NCI-H69 (cell line): ENCODE measurements around the gene SLC15A4.

Source experiments
- DNase-seq: peaks from one replicate; lab custom pipeline; 2025; lab: John Stamatoyannopoulos, UW

The SLC15A4 gene

DNA sequence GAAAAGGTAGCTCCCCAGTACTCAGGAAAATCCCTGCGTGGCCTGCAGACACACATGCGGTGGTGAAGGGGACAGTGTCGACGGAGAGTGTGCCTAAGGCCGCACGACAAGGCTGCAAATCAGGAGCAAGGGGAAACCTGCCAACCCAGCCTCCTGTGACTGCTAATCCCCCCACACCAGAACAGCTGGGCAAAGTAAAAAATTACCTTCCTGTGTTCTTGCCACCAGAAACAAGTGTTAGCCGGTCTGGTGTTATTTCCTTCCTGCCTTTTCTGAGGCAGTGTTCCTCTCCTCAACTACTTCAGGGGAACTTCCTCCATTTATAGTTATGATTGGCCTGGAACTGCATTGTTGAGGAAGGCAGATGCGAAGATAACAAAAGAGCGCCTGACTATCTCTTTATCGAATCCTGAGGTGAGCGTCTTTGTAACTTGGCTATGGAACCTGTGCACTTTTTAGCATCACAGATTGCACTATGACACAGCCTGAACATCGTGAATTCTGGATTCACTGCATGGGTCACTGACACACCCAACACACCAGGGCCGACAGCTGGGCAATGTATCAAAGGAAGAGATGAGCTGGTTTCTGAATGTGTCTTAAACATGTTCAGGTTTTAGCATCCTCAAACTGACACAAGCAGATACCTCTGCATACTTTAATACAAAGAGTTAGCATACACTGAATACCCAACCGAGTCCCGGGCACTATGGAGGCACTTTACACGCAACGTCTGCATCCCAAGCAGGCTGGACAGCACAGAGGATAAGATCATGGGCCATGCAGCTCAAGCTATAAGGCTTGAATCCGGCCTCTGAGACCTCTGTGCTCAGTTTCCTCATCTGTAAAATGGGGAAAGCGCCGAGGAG lies 28.9 kb downstream of the SLC15A4 start:
- no peak for DNase-seq

DNA sequence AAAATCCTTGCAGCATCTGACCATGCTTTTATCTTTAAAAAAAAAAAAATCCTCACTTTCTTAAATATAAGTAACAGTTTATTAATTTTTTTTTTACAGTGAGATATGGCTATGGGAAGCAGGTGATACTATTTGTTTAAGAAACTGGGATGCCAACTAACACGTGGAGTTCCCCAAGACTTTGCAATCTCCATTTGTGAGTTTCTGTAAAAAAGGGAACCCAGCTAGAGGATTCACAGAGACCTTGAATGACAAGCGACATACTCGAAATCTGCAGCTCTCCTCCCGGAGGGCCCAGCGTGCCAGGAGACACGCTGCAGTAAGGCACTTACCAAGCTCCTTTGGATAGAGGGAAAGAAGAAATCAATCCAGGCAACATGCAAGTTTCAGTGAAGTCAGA lies 30.1 kb downstream of the SLC15A4 start:
- no peak for DNase-seq

DNA sequence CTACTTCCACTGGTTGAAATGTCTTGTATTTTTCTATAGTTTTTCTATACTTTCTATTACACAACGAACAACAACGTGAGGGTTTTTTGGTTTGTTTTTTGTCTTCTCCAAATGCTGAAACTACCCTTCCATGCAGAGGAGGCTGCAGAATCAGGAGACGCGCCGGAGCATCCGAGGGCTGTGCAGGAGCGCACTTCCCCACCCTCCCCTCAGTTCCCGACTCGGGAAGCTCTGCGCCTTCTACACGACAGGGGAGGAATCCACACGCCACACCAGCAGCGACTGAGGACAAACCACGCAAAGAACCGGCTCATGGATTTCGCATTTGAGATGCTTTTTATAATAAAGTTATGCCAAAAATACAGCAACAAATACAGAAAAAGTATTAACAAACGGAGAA lies 30.9 kb downstream of the SLC15A4 start:
- no peak for DNase-seq

DNA sequence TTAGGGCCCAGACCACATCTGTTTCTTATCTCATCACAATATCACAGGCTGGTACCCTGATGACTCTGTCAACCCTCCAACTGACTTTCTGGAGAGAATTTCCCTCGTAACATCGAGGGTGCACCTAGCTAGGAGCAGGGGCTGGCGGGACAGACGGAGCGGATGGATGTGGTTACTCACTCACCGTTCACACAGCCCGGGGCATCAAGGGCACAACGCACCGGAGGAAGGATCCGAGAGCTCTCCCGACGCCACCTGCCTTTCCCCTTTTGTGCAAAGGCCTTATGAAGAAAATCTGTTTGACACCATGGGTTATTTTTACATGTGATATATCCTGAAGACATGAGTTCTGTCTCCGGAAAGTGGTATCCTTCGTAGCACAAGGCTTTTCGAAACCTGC lies 31.4 kb downstream of the SLC15A4 start:
- DNase-seq = no peak

DNA sequence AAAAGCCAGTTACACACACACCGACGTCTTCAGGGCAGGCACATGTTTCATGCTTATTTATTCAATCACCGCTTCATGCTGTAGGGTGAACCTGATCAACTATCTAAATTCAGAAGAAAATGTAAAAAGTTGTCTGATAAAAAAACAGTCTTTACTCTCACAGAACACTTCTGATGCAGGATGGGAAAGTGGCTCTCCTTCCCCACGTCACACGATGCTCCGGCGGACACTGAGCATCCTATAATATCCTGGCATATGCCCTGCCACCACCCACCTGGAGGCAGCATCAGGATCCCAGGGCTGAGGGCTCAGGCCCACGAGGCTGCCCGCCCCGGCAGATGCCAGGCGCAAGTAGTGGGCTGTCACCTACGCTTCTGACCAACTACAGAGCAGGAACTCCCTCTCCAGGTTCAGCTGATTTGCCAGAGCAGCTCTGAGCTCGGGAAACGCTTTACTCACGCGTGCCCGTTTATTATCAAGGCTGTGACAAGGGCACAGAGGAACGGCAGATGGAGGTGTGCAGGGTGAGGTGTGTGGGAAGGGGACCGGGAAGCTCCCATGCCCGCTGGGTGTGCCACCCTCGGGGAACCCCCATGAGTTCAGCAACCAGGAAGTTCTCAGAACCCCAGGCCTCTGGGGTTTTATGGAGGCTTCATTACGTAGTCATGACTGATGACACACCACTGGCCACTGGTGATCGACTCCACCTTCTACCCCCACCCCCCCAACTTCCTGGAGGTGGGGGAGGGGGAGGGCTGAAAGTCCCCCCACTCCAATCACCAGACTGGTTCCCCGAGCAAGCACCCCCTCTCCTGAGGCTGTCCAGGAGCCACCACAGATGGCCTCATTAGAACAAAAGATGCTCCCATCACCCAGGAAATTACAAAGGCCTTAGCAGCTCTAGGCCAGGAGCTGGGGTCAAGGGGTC lies 32.1 kb downstream of the SLC15A4 start:
- DNase-seq = no peak

DNA sequence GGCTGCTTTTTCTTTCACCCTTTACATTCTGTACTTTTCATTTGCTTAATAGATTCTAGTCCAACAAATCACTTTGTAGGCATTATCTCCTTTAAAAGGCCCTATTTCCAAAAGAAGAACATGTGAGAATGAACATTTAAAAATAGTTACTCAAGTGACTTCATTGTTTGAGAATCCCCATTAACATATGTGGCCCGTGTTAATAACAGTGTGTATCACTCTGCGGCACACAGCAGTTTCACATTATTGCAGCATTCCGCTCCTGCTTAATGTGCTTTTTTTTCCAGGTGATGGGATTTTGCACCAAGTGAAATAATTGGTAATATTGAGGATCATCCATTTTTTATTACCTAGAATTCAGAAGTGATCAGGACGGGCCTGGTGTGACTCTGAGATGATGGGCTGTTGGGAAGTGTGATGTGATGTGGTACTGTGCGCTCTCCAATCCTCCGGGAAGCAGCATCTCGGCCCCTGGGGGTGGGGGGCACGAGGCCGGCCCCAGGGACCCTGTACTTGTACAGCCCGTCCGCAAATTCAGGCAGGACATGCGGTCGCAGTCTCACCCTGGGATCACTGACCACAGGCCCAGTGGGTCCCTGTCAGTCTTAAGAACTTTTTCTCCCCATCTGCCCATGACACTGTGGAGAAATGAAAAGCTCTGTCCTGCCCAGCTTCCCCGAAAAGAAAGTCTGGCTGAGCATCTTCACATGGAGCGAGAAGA lies 32.9 kb downstream of the SLC15A4 start:
- DNase-seq = no peak

DNA sequence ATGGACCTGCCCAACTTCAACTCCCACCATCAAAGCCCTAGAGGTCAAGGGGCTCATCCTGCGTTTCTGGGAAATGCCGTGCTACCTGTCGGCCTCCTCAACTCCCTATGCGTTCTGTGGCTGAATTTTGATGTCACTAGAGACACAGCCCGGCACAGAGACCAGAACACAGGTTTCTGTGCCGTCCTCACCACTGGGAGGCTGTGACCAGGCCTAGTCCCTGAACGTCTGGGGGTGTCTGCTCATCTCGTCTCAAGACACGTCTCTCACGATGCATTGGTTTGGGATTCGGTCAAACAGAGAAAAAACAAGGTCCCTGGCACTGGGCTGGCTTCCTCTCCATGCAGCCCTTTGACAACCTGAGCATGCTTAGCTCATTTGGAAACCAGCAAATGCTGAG lies 33.5 kb downstream of the SLC15A4 start:
- DNase-seq = no peak

DNA sequence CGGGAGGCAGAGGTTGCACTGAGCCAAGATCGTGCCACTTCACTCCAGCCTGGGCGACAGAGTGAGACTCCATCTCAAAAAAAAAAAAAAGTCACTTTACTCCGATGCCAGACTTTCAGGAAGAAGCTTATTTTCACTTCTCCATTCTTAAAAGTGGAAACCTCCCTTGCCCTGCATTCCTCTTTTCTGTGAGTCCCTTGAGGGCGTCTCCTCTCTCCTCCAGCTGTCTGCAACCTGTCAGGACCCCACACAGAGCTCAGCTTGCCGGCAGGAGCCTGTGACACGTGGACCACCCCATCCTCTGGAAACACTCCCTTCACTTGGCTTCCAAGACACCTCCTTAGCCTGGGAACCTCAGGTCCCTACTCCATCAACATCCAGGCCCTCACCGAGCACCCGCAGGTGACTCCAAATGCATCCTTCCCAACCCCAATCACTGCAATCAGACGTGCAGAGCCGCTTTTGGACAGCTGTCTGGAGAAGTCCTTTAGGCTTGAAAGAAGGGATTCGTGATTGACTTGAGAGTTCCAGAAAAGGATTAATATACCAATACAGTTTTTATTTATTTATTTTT lies 34.3 kb downstream of the SLC15A4 start:
- DNase-seq = no peak

DNA sequence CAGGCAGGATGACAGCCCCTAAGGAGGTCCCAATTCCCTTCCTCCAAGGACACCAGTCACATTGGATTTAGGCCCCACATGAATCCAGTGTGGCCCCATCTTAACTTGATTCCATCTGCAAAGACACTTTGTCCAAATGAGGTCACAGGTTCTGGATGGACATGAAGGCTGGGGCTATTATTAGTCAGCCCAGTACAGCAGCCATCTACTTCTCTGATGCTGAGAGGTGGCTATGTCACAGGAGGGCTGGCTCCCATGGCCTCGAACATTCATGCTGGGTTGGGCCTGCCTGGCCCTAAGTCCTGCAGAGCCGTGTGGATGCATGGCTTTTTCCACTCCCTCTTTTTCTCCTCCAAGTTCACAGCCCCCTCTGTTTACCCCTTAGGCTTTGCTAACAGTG lies 35.9 kb downstream of the SLC15A4 start:
- no peak for DNase-seq

DNA sequence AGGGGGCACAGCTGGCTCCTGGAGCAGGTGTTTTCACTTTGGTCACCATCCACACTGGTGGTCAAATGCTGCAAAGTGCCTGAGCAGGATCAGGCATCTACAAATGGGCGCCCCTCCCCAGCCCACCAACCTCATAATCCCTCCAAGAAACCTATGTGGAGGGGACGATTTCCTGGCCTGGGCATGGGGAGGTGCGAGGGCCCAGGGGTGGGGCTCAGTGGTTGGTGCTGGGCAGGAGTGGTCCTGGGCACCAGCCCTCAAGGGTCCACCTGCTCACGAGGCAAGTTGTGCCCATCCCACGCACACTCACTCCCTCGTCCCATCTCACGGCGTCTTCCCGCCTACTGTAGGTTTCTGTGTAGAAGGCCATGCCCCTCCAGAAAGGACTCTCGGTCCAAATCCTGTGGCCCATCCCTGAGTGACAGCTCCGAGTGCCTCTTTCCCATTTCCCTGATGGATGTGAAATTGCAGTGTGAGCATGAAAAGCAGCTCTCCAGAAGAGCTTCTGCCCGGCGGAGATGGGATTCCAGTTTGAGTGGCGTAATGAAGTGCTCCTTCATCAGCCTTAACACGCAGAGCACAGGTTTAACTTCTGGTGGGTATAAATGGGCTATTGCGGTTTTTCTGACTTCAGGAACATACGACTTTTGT lies 36.9 kb downstream of the SLC15A4 start:
- no peak for DNase-seq

DNA sequence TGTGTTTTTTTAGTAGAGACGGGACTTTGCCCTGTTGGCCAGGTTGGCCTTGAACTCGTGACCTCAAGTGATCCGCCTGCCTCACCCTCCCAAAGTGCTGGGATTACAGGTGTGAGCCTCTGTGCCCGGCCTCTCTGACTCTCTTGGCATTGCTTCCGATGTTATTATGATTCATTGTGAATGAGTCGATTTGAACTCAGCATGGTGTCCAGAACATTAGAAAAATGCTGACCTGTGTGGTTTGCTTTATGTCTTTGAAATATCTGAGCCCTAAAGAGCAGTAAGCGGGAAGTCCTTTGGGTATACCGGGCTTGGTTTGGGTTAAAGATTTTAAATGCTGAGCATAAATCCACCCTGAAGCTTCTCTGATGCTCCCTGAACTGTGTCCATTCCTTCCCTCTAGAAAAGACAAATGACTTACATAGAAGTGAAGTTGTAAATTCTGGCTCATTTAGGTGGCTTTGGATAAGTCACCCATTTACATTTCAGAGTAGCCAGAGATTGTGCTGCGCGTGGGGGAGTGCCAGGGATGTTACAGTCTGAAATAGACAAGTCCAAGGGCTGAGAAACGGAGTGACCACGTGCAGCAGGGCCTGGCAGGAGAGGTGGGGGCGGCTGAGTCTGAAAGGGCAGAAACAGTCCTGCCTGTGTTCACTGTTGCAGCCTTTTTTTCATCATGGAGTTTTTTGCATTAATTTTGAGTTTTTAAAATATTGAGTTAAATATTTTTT lies 39.6 kb downstream of the SLC15A4 start:
- DNase-seq = no peak

DNA sequence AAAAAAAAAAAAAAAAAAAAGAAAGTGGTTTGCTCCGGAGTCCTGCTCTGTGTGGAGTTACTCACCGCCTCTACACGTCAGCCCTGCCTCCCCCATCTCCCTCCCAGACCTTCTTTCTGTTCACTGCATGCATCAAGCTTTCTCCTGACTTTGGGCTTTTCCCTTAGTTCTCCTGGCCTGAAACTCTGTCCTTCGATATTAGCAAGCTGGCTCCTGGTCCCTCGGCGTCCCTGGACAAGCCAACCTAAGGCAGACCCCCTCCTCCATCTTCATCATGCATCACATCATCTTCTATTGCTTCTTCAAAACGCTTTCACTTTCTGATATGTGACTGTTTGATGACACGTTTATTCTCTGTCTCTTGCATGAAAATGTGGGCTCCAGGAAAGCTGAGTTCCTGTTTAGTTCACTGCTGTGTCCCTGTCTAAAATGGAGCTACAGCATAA lies 40.6 kb downstream of the SLC15A4 start:
- no peak for DNase-seq

DNA sequence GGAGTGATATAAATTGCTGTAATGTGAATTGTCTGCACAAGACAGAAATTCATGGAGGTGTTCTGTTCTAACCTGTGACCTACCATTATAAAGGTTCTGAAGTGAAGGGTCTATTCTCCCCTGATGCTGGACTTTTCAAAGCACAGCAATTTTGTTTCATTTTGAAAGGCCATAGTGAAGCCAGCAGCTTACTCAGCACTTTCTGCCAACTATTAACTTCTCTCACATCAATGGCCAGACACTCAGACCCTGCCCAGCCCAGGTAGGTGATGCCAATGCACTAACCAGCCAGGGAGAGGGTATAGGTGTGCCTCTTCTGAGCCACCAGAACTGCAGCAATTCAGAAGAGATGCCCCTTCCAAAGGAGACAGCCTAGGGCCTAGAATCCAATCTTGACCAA lies 43.9 kb downstream of the SLC15A4 start:
- no peak for DNase-seq

DNA sequence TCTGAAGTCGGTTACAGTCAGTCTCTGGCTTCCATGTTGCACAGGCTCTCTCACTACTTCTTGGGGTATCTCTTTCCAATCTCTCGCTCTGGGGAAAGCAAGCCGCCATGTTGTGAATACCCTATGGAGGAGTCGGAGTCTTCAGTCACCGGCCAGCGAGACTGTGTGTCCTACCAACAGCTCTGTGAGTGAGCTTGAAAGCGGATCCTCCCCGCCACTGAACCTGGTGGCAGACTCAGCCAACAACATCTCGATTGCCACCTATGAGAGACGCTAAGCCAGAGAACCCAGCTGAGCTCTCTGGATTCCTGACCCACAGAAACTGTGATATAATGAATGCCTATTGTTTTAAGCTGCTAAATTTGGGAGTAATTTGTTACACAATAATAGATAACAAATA lies 51.5 kb downstream of the SLC15A4 start:
- DNase-seq = no peak

DNA sequence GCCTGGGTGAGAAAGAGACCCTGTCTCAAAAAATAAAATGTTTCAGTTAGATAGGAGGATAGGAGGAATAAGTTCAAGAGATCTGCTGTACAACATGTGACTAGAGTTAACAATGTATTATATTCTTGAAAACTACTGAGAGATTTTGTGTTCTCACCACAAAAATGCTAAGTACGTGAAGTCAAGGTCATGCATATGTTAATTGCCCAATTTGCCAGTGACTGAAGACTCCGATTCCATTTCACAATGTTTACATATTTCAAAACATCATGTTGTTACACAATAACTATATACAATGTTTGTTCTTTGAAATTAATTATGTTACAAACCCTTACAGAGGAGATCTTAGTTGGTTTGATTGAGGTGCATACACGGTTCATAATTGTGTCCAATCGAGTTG lies 52.1 kb downstream of the SLC15A4 start:
- no peak for DNase-seq

DNA sequence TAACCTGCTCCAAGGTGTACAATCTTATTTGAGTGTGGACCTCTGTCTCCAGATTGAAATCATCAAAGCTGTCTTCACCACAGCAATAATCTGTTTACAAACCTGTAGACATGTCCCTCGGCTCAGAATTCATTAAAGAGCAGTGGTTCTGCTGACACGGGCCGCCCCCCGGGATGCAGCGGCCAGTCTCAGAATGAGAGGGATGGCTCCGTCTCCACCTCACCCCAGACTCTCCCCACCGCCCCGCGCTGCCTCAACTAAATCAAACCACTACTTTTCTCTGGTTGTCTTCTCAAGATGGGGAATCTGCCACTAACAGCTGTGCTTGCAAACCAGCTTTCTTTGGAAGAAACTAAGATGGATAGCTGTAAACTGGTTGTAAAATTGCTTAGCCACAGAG lies 56.2 kb downstream of the SLC15A4 start:
- DNase-seq = no peak

DNA sequence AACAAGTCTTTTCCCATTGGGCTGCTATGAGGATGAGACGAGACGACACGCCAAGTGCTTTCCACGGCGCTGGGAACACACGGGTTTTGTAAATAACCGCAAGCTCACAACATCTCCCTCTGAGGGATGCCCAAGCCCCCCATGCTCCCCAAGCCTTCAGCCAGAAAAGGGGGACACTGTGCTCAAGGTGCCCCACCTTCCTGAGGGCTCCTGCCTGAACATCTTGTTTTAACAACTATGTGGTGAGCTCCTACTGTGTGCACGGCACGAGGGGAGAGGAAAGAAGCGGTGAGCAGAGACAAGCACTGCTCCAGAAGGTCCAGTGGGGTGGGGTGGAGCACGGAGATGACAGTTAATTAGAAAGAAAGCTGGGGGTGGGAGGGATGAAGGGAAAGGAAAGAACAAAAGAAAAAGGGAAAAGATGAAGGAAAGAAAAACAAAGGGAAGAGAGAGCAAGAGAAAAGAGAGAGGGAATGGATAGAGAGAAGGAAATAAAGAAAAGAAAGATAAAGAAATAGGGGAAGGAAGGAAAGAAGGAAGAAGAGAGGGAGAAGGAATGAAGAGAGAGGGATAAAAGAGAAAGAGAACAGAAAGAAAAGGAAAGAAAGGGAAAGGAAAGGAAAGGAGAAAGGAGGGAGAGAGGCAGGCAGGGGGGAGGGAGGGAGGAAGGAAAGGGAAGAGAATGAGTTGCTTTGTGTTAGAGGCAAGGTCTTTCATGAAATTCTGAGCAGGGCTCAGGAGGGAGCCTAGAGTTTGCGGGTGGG lies 56.8 kb downstream of the SLC15A4 start:
- DNase-seq = no peak

DNA sequence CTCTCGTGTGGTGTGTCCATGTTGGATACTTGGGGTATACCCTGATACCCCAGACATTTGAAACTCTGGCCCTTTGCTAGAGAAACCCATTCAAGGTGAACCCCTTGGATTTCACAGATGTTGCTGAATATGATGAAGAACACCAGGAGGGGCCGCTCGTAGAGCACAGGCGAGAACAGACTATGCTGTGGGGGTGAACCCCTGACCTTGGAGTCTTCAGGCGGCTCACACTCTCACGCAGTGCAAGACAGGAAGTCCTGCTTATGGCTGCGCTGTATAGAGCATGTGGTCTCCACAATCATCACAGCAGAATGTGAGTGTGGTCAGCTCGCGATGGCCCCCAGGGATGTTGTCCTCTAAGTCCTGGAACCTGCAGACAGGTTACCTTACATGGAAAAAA lies 60.4 kb downstream of the SLC15A4 start:
- DNase-seq = no peak

DNA sequence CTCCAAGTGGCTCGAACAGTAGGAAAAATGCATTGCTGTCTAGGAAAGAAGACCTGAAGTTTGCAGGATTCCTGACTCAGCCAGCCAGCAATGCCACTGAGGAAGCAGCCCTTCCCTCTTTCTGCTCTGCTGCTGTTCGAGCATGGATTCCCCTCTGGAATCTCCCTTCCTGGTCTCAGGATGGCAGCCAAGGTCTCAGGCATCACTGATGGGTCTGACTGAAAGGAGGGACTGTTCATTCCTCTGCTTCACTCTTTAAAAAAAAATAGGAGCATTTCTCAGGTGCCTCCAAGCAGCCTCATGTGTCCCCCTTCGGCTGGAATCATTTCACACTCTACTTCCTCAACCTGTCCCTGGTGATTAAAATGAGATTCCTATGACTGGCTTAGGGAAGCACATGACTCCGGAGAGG lies 62.4 kb downstream of the SLC15A4 start:
- DNase-seq = no peak

DNA sequence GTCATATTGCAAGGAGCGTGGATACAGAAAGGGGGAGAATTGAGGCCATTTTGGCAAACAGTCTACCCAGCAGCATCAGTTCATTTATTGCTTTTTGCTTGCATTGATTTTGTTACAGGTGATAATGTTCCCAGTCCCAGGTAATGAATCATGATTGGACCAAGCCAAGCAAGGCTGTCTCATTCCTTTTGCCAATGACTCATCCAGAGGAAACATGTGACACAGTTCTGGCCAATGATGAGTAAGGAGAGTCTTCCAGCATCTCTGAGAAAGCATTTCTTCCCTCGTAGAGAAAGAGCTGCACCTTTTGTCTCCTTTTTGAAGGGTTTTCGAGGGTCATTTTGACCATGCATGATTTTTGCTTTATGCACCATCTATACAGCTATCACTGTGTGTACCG lies 68.2 kb downstream of the SLC15A4 start:
- DNase-seq = no peak
